ENCODE data around the gene HCAR2.
"Not testable (repeated sequence)": the region's sequence is repeated elsewhere in the genome, so short reads cannot be mapped to it uniquely, and the experiment has no call there.

GRCh38 chr12:122702890-122703611 is at the start of gene HCAR2:
- TF ChIP-seq CBX3 (IDR thresholded peaks at IDR 0.05; ENCODE audit: low read depth); POLR2AphosphoS5 (IDR thresholded peaks at IDR 0.05; ENCODE audit: low read depth, low read length); CTCF (IDR thresholded peaks at IDR 0.05 in 2 of 3, conservative IDR thresholded peaks at IDR 0.05 in 1 of 3; ENCODE audit: borderline replicate concordance in 1 of 3, insufficient read depth in 1 of 3, low read depth in 2 of 3, low read length in 2 of 3); REST (IDR thresholded peaks at IDR 0.05; ENCODE audit: low read depth); POLR2A (IDR thresholded peaks at IDR 0.05; ENCODE audit: borderline replicate concordance, extremely low read depth, insufficient read depth, insufficient read length): not testable (repeated sequence)

Measured in HCT116 (cell line).